ENCODE data around the gene ZNF598. TPM values are rescaled to one million over a fixed set of nuclear protein-coding genes. Genes with fewer than 3 reads are reported as not detected.
A peak's percentile ranks its signal among the peaks of the same experiment; 100 is the strongest.
"Not testable (repeated sequence)": the region's sequence is repeated elsewhere in the genome, so short reads cannot be mapped to it uniquely, and the experiment has no call there.

Gene ZNF598
- total RNA-seq, 1 experiment from 2014 or later = 49.0 TPM

GRCh38 chr16:1960665-1961630 is 48.7 kb downstream of the ZNF598 start:
- peak; percentile 77 for DNase-seq (ENCODE audit: low spot score)

GRCh38 chr16:1959269-1960039 is 50.2 kb downstream of the ZNF598 start, which contains the start of gene NDUFB10:
Gene NDUFB10, plus strand, starts transcription at chr16:1959538. Its CDS starts 87 bp downstream, at chr16:1959625.
- DNase-seq (ENCODE audit: low spot score) = peak; percentile 94

GRCh38 chr16:1958715-1959268 is 50.8 kb downstream of the ZNF598 start:
- no peak for DNase-seq (ENCODE audit: low spot score)

- not testable (repeated sequence) for DNase-seq (ENCODE audit: low spot score)
These were observed 51.5 kb downstream of the ZNF598 start for GRCh38 chr16:1958143-1958491.

DNA sequence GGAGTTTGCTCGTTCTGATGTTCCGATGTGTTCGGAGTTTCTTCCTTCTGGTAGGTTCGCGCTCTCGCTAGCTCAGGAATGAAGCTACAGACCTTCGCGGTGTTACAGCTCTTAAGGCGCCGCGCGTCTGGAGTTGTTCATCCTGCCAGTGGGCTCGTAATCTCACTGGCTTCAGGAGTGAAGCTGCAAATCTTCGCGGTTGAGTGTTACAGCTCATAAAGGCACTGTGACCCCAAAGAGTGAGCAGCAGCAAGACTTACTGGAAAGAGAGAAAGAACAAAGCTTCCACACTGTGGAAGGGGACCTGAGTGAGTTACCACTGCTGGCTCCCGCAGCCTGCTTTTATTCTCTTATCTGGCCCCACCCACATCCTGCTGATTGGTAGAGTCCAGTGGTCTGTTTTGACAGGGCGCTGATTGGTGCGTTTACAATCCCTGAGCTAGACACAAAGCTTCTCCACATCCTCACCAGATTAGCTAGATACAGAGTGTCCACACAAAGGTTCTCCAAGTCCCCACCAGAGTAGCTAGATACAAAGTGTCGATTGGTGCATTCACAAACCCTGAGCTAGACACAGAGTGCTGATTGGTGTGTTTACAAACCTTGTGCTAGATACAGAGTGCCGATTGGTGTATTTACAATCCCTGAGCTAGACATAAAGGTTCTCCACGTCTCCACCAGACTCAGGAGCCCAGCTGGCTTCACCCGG is 52.0 kb downstream of the ZNF598 start:
- DNase-seq (ENCODE audit: low spot score) = not testable (repeated sequence)

DNA sequence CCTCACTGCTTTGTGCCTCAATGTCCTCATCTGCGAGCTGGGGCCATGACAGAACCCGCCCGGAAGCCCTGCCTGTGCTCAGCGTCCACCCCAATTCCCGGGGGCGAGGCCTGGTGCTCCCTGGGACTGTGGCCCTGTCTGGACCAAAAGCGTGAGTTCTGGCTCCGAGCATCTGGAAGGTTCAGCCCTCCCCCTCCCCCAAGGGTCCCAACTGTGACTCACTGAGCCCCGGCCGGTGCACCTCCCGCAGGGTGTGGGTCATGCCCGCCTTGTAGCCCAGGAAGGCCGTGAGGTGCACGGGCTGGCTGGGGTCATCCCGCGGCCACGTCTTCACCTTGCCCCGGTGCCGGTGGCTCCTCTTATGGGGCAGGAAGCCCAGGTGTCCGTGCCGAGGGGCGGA is 55.9 kb downstream of the ZNF598 start:
- DNase-seq (ENCODE audit: low spot score) = no peak

- no peak for DNase-seq (ENCODE audit: low spot score)
These were observed 59.1 kb downstream of the ZNF598 start for GRCh38 chr16:1950559-1950958.

DNA sequence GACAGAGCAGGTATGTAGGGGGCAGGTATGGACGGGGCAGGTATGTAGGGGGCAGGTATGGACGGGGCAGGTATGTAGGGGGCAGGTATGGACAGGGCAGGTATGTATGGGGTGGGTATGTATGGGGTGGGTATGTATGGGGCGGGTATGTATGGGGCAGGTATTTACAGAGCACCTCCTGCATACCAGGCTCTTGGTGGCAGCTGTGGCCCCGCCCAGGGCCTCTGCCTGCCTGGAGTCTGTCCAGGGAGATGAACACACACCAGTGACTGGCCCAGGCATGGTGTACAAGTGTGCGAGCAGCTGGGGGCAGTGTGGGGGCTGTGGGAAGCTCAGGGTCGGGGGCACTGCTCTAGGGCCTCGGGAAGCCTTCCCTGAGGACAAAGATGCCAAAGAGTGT is 59.6 kb downstream of the ZNF598 start:
- peak; percentile 48 for DNase-seq (ENCODE audit: low spot score)

GRCh38 chr16:1949507-1949906 is 60.1 kb downstream of the ZNF598 start:
- DNase-seq (ENCODE audit: low spot score) = no peak

Small RNA genes lying within 50 kb of the gene (small RNA-seq; reads per million reads assigned to genes)
- not detected for gene AC005363.2
- not detected for gene RN7SL219P
- not detected for gene SNORA10
- gene SNORA64 = not detected

Other genes starting within 250 kb of the ZNF598 start
- gene NME3, start 238.3 kb downstream of the ZNF598 start, total RNA-seq (2014; rRNA removed; shearing (Covaris generic)) = 186 and 224 TPM in 2 replicates
- gene EME2, start 237.0 kb downstream of the ZNF598 start, total RNA-seq (2014; rRNA removed; shearing (Covaris generic)) = 75.6 and 84.1 TPM in 2 replicates
- 355 and 493 TPM in 2 replicates for gene MRPS34, start 236.7 kb downstream of the ZNF598 start, total RNA-seq (2014; rRNA removed; shearing (Covaris generic))
- gene SPSB3, start 227.2 kb downstream of the ZNF598 start, total RNA-seq (2014; rRNA removed; shearing (Covaris generic)) = 96.9 and 102 TPM in 2 replicates
- gene NUBP2, start 226.9 kb downstream of the ZNF598 start, total RNA-seq (2014; rRNA removed; shearing (Covaris generic)) = 215 and 217 TPM in 2 replicates
- gene IGFALS, start 216.1 kb downstream of the ZNF598 start, total RNA-seq (2014; rRNA removed; shearing (Covaris generic)) = 0.08 TPM in 1 of 2 replicates, not detected in the other
- gene HAGH, start 183.0 kb downstream of the ZNF598 start, total RNA-seq (2014; rRNA removed; shearing (Covaris generic)) = 81.9 and 85.2 TPM in 2 replicates
- 85.5 and 92.5 TPM in 2 replicates for gene FAHD1, start 182.6 kb downstream of the ZNF598 start, total RNA-seq (2014; rRNA removed; shearing (Covaris generic))
- not detected in 2 replicates for gene MEIOB, start 137.7 kb downstream of the ZNF598 start, total RNA-seq (2014; rRNA removed; shearing (Covaris generic))
- gene HS3ST6, start 91.4 kb downstream of the ZNF598 start, total RNA-seq (2014; rRNA removed; shearing (Covaris generic)) = not detected in 2 replicates
- 31.7 and 35.7 TPM in 2 replicates for gene MSRB1, start 66.6 kb downstream of the ZNF598 start, total RNA-seq (2014; rRNA removed; shearing (Covaris generic))
- not detected in 2 replicates for gene RPL3L, start 55.1 kb downstream of the ZNF598 start, total RNA-seq (2014; rRNA removed; shearing (Covaris generic))
- gene NDUFB10, start 50.3 kb downstream of the ZNF598 start, total RNA-seq (2014; rRNA removed; shearing (Covaris generic)) = 415 and 426 TPM in 2 replicates
- 4,154 and 4,232 TPM in 2 replicates for gene RPS2, start 45.0 kb downstream of the ZNF598 start, total RNA-seq (2014; rRNA removed; shearing (Covaris generic))
- gene RNF151, start 43.0 kb downstream of the ZNF598 start, total RNA-seq (2014; rRNA removed; shearing (Covaris generic)) = not detected in 2 replicates
- 134 and 140 TPM in 2 replicates for gene TBL3, start 37.8 kb downstream of the ZNF598 start, total RNA-seq (2014; rRNA removed; shearing (Covaris generic))
- gene NOXO1, start 28.4 kb downstream of the ZNF598 start, total RNA-seq (2014; rRNA removed; shearing (Covaris generic)) = 141 and 161 TPM in 2 replicates
- 51.7 and 70.3 TPM in 2 replicates for gene GFER, start 25.6 kb downstream of the ZNF598 start, total RNA-seq (2014; rRNA removed; shearing (Covaris generic))
- gene SYNGR3, start 19.9 kb downstream of the ZNF598 start, total RNA-seq (2014; rRNA removed; shearing (Covaris generic)) = 1.9 and 2.3 TPM in 2 replicates
- 0.91 and 2.7 TPM in 2 replicates for gene NPW, start 10.0 kb upstream of the ZNF598 start, total RNA-seq (2014; rRNA removed; shearing (Covaris generic))
- 258 and 259 TPM in 2 replicates for gene NHERF2, start 17.1 kb upstream of the ZNF598 start, total RNA-seq (2014; rRNA removed; shearing (Covaris generic))
- 157 and 215 TPM in 2 replicates for gene NTHL1, start 38.0 kb upstream of the ZNF598 start, total RNA-seq (2014; rRNA removed; shearing (Covaris generic))
- gene TSC2, start 38.2 kb upstream of the ZNF598 start, total RNA-seq (2014; rRNA removed; shearing (Covaris generic)) = 75.1 and 85.0 TPM in 2 replicates
- 72.1 and 74.7 TPM in 2 replicates for gene PKD1, start 126.1 kb upstream of the ZNF598 start, total RNA-seq (2014; rRNA removed; shearing (Covaris generic))
- gene RAB26, start 138.8 kb upstream of the ZNF598 start, total RNA-seq (2014; rRNA removed; shearing (Covaris generic)) = 13.4 and 24.9 TPM in 2 replicates
- gene TRAF7, start 146.0 kb upstream of the ZNF598 start, total RNA-seq (2014; rRNA removed; shearing (Covaris generic)) = 166 and 170 TPM in 2 replicates
- gene CASKIN1, start 186.8 kb upstream of the ZNF598 start, total RNA-seq (2014; rRNA removed; shearing (Covaris generic)) = 0.08 and 2.5 TPM in 2 replicates
- gene MLST8, start 195.6 kb upstream of the ZNF598 start, total RNA-seq (2014; rRNA removed; shearing (Covaris generic)) = 98.9 and 117 TPM in 2 replicates
- 33.6 and 34.6 TPM in 2 replicates for gene BRICD5, start 201.0 kb upstream of the ZNF598 start, total RNA-seq (2014; rRNA removed; shearing (Covaris generic))
- 82.0 and 98.7 TPM in 2 replicates for gene PGP, start 205.0 kb upstream of the ZNF598 start, total RNA-seq (2014; rRNA removed; shearing (Covaris generic))
- gene E4F1, start 213.8 kb upstream of the ZNF598 start, total RNA-seq (2014; rRNA removed; shearing (Covaris generic)) = 83.8 and 87.2 TPM in 2 replicates
- 0.99 and 3.1 TPM in 2 replicates for gene DNASE1L2, start 226.6 kb upstream of the ZNF598 start, total RNA-seq (2014; rRNA removed; shearing (Covaris generic))
- 160 and 162 TPM in 2 replicates for gene ECI1, start 241.8 kb upstream of the ZNF598 start, total RNA-seq (2014; rRNA removed; shearing (Covaris generic))

Measured in HT-29 (cell line).